ENCODE results near the gene SH2B3. TPM values are rescaled to one million over a fixed set of nuclear protein-coding genes. Genes with fewer than 3 reads are reported as not detected.

The SH2B3 gene
- total RNA-seq, 4 donors from 2014 or later, result 19.4 to 43.2 (median 30.4) TPM

- no peak for TF ChIP-seq CTCF (IDR thresholded peaks at IDR 0.05; ENCODE audit: low read depth)
Measured at GRCh38 chr12:111494676-111495075, 89.0 kb downstream of the SH2B3 start.

Other genes with a start within 250 kb of the SH2B3 start
- gene PHETA1, start 36.8 kb upstream of the SH2B3 start, total RNA-seq, result 10 to 100 TPM in 1 of 4 donors, 1 to 10 TPM in 3; 2.8 to 14.1 (median 7.1) TPM
- gene ATXN2, start 193.4 kb downstream of the SH2B3 start, total RNA-seq, result 10 to 100 TPM; 39.4 to 56.1 (median 45.6) TPM